ENCODE data around the gene PDE4D.

GRCh38 chr5:59790776-59791475 lies 102.6 kb downstream of the PDE4D start:
- TF ChIP-seq POLR2AphosphoS5 (IDR thresholded peaks at IDR 0.05; ENCODE audit: low read depth, low read length) (no peak), TAF1 (IDR thresholded peaks at IDR 0.05; ENCODE audit: borderline replicate concordance, insufficient read depth, low read length) (no peak), SIN3A (IDR thresholded peaks at IDR 0.05; ENCODE audit: borderline replicate concordance, insufficient read depth, low read length) (no peak), FOXP2 (optimal IDR thresholded peaks at IDR 0.05; ENCODE audit: borderline replicate concordance, extremely low read depth, extremely low read length, insufficient read depth) (no peak)
